KMS-11 (cell line): ENCODE results near the gene ATP8A2.

Source experiments
- H2AFZ ChIP-seq: fragments of 200-600 bp; sonication (generic); 2 replicates; pipeline ENCODE4 v1.6.1; 2016; ENCODE audit warnings: antibody characterized with exemption, mixed run types, low read depth
- H3K27ac ChIP-seq: fragments of 200-600 bp; sonication (generic); 2 replicates; pipeline ENCODE4 v1.6.1; 2016; ENCODE audit warnings: mild to moderate bottlenecking, mixed run types
- H3K27me3 ChIP-seq: fragments of 200-600 bp; sonication (generic); 2 replicates; pipeline ENCODE4 v1.6.1; 2017; ENCODE audit warnings: mild to moderate bottlenecking, low read depth, mixed run types, moderate library complexity; ENCODE audit not compliant: insufficient read depth
- H3K36me3 ChIP-seq: fragments of 200-600 bp; sonication (generic); 2 replicates; pipeline ENCODE4 v1.6.1; 2017; ENCODE audit warnings: mild to moderate bottlenecking, mixed run types; ENCODE audit not compliant: insufficient read depth
- H3K4me1 ChIP-seq: fragments of 200-600 bp; sonication (generic); 2 replicates; pipeline ENCODE4 v1.6.1; 2016; ENCODE audit warnings: mild to moderate bottlenecking, low read depth, mixed run types; ENCODE audit not compliant: poor library complexity, severe bottlenecking
- H3K4me2 ChIP-seq: fragments of 200-600 bp; sonication (generic); 2 replicates; pipeline ENCODE4 v1.7.0; 2016; ENCODE audit warnings: mild to moderate bottlenecking, mixed run types
- H3K4me3 ChIP-seq: fragments of 200-600 bp; sonication (generic); IDR thresholded peaks from 2 replicates; pipeline ENCODE4 v1.6.1; 2017; ENCODE audit warnings: low read depth, low read length, mixed read lengths; ENCODE audit not compliant: insufficient read depth
- H3K79me2 ChIP-seq: fragments of 200-600 bp; sonication (generic); 2 replicates; pipeline ENCODE4 v1.6.1; 2016; ENCODE audit warnings: low read depth, mixed run types; ENCODE audit not compliant: insufficient read depth
- H3K9ac ChIP-seq: fragments of 200-600 bp; sonication (generic); 2 replicates; pipeline ENCODE4 v1.6.1; 2016; ENCODE audit warnings: mild to moderate bottlenecking, mixed run types
- H4K20me1 ChIP-seq: fragments of 200-600 bp; sonication (generic); 2 replicates; pipeline ENCODE4 v1.6.1; 2016; ENCODE audit warnings: mild to moderate bottlenecking, mixed run types; ENCODE audit not compliant: insufficient read depth
- TF ChIP-seq, protein P1 (sequence below): fragments of 200-600 bp; sonication (generic); conservative IDR thresholded peaks from 2 replicates; pipeline ENCODE4 v1.6.1; 2017; ENCODE audit warnings: low read depth, mild to moderate bottlenecking, antibody characterized with exemption, low read length, moderate library complexity, mixed read lengths

The ATP8A2 gene

GRCh38 chr13:25840261-25840660 is 468.5 kb downstream of the ATP8A2 start:
- TF ChIP-seq, protein P1, sequence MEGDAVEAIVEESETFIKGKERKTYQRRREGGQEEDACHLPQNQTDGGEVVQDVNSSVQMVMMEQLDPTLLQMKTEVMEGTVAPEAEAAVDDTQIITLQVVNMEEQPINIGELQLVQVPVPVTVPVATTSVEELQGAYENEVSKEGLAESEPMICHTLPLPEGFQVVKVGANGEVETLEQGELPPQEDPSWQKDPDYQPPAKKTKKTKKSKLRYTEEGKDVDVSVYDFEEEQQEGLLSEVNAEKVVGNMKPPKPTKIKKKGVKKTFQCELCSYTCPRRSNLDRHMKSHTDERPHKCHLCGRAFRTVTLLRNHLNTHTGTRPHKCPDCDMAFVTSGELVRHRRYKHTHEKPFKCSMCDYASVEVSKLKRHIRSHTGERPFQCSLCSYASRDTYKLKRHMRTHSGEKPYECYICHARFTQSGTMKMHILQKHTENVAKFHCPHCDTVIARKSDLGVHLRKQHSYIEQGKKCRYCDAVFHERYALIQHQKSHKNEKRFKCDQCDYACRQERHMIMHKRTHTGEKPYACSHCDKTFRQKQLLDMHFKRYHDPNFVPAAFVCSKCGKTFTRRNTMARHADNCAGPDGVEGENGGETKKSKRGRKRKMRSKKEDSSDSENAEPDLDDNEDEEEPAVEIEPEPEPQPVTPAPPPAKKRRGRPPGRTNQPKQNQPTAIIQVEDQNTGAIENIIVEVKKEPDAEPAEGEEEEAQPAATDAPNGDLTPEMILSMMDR, result no peak

GRCh38 chr13:25840931-25841330 is 469.2 kb downstream of the ATP8A2 start:
- H4K20me1 ChIP-seq, result no peaks in the 10 kb centered on the region
- no peak overlapping the region for H2AFZ ChIP-seq
- no peak overlapping the region for H3K9ac ChIP-seq
- TF ChIP-seq, protein P1, result no peak
- peaks cover 17% of the 10 kb centered on the region for H3K4me1 ChIP-seq
- no peaks in the 10 kb centered on the region for H3K36me3 ChIP-seq
- no peaks in the 10 kb centered on the region for H3K79me2 ChIP-seq
- H3K27ac ChIP-seq, result no peak overlapping the region
- no peak overlapping the region for H3K4me2 ChIP-seq
- no peaks in the 10 kb centered on the region for H3K27me3 ChIP-seq
- no peak overlapping the region for H3K4me3 ChIP-seq

More at GRCh38 chr13:25840261-25840660, 468.5 kb downstream of the ATP8A2 start:
- no peaks in the 10 kb centered on the region for H3K36me3 ChIP-seq
- no peak overlapping the region for H3K4me2 ChIP-seq
- no peaks in the 10 kb centered on the region for H4K20me1 ChIP-seq
- no peak overlapping the region for H3K27ac ChIP-seq
- H2AFZ ChIP-seq, result no peak overlapping the region
- H3K79me2 ChIP-seq, result no peaks in the 10 kb centered on the region
- no peak overlapping the region for H3K4me3 ChIP-seq
- H3K27me3 ChIP-seq, result no peaks in the 10 kb centered on the region
- H3K4me1 ChIP-seq, result peaks cover 10% of the 10 kb centered on the region
- no peak overlapping the region for H3K9ac ChIP-seq

DNA sequence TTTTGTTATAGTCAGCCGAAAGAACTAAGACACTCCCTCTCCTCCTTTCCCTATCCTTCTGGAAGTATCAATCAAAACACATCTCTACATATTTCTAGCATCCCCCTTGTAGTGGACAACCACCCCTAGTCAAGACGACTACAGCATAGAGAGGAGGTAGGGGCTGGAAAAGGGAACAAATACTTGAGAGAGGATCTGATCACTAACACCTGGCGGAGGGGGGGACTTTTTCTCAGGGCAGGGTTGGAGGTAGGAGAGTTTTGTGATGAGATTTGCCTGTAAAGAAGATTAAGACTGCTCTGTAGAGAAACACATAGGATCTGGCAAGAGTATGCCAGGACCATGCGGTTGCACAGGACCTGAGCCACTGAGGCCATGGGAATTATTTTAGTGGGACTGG is 471.9 kb downstream of the ATP8A2 start:
- peaks cover 43% of the 10 kb centered on the region for H3K4me1 ChIP-seq
- no peak overlapping the region for H3K9ac ChIP-seq
- TF ChIP-seq, protein P1, result no peak
- H3K4me3 ChIP-seq, result no peak overlapping the region
- no peaks in the 10 kb centered on the region for H4K20me1 ChIP-seq
- H3K27ac ChIP-seq, result no peak overlapping the region
- H3K36me3 ChIP-seq, result no peaks in the 10 kb centered on the region
- H3K4me2 ChIP-seq, result no peak overlapping the region
- H2AFZ ChIP-seq, result no peak overlapping the region
- H3K27me3 ChIP-seq, result no peaks in the 10 kb centered on the region
- H3K79me2 ChIP-seq, result no peaks in the 10 kb centered on the region

GRCh38 chr13:25844559-25845434 is 473.0 kb downstream of the ATP8A2 start:
- H3K4me3 ChIP-seq, result no peak overlapping the region
- H4K20me1 ChIP-seq, result no peaks in the 10 kb centered on the region
- no peak overlapping the region for H2AFZ ChIP-seq
- TF ChIP-seq, protein P1, result no peak
- no peaks in the 10 kb centered on the region for H3K36me3 ChIP-seq
- H3K4me1 ChIP-seq, result peaks cover 54% of the 10 kb centered on the region
- no peak overlapping the region for H3K4me2 ChIP-seq
- no peaks in the 10 kb centered on the region for H3K27me3 ChIP-seq
- no peak overlapping the region for H3K9ac ChIP-seq
- no peaks in the 10 kb centered on the region for H3K79me2 ChIP-seq
- H3K27ac ChIP-seq, result no peak overlapping the region
